Esophagus muscularis mucosa (tissue), 3 donors: ENCODE measurements around the gene LCOR.

ENCODE experiments used
- EP300 ChIP-seq: sonication (generic); formaldehyde crosslinking; IDR thresholded peaks from one replicate; pipeline ENCODE4 v1.6.1; 2017; ENCODE audit warnings: antibody characterized with exemption
- POLR2A ChIP-seq: fragments of 450-650 bp; IDR thresholded peaks from one replicate; pipeline ENCODE4 v1.6.1; 2017; ENCODE audit warnings: antibody characterized with exemption, moderate library complexity, mild to moderate bottlenecking, low read depth
- POLR2AphosphoS5 ChIP-seq, 2 donors: sonication (generic); formaldehyde crosslinking; IDR thresholded peaks; one replicate each; pipeline ENCODE4 v1.6.1; 2017; ENCODE audit warnings: antibody characterized with exemption in 2 of 2

GRCh38 chr10:97039538-97040247 lies 207.6 kb downstream of the LCOR start:
- TF ChIP-seq EP300 (no peak), POLR2A (no peak), POLR2AphosphoS5 (IDR thresholded peaks at IDR 0.05) (no peak)
